ENCODE data around the gene GON4L. TPM values are rescaled to one million over a fixed set of nuclear protein-coding genes. Genes with fewer than 3 reads are reported as not detected.

GON4L gene
- polyA plus RNA-seq, 2 of the 4 experiments (the other 2 are of a cell fraction): 15.3 to 23.1 TPM

DNA sequence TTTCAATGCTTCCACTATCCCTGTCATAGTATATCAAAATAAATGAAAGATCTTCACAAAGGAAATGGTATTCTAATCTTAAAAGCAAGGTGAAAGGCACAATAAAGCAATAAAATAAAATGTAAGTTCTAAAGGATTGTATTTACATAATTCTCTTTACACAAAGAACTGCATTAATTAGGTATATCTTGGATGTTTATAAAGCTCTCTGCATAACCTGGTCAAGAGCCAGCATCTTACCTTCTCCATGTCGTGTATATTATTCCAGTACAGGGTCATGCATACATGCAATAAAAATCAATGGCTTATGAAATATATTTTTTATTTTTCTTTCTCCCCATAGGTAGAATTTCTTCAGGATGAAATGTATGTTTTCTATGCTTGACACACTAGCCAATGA, 63.8 kb downstream of the GON4L start:
- Histone ChIP-seq H3K27ac (no peak overlapping the region), H3K4me1 (no peaks in the 10 kb centered on the region), H3K9me3 (no peaks in the 10 kb centered on the region), H3K4me2 (no peak overlapping the region), H3K4me3 (no peak overlapping the region)
- no peak for DNase-seq (ENCODE audit: low read depth in 1 of 2, low spot score in 1 of 2)
- FAIRE-seq: no peak
- POLR2A ChIA-PET: no interaction called here
- WGBS (ENCODE audit: missing lambda C conversion rate): 89% methylated on average over 1 of the region's 1 CpG
- CTCF ChIA-PET: interaction anchor here (0.9 to 2.0 kb wide), 3 partner anchors 17 to 30 kb away, joined by 4 to 5 read pairs (median 4); no protein-coding TSS in a partner anchor
- no peak for TF ChIP-seq CHD2 (IDR thresholded peaks at IDR 0.05; ENCODE audit: low read length, partially characterized antibody)
- TF ChIP-seq, protein P1, sequence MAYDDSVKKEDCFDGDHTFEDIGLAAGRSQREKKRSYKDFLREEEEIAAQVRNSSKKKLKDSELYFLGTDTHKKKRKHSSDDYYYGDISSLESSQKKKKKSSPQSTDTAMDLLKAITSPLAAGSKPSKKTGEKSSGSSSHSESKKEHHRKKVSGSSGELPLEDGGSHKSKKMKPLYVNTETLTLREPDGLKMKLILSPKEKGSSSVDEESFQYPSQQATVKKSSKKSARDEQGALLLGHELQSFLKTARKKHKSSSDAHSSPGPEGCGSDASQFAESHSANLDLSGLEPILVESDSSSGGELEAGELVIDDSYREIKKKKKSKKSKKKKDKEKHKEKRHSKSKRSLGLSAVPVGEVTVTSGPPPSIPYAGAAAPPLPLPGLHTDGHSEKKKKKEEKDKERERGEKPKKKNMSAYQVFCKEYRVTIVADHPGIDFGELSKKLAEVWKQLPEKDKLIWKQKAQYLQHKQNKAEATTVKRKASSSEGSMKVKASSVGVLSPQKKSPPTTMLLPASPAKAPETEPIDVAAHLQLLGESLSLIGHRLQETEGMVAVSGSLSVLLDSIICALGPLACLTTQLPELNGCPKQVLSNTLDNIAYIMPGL (CRISPR knock-in tag; IDR thresholded peaks at IDR 0.05; ENCODE audit: borderline replicate concordance): no peak
- no peak for TF ChIP-seq ZC3H11A (IDR thresholded peaks at IDR 0.05)
- no peak for TF ChIP-seq RCOR1 (IDR thresholded peaks at IDR 0.05; ENCODE audit: low read depth, low read length)
- no peak for TF ChIP-seq MYC (IDR thresholded peaks at IDR 0.05; ENCODE audit: borderline replicate concordance, low read length)
- TF ChIP-seq FOSB (CRISPR knock-in tag; IDR thresholded peaks at IDR 0.05): no peak
- TF ChIP-seq, protein P2, sequence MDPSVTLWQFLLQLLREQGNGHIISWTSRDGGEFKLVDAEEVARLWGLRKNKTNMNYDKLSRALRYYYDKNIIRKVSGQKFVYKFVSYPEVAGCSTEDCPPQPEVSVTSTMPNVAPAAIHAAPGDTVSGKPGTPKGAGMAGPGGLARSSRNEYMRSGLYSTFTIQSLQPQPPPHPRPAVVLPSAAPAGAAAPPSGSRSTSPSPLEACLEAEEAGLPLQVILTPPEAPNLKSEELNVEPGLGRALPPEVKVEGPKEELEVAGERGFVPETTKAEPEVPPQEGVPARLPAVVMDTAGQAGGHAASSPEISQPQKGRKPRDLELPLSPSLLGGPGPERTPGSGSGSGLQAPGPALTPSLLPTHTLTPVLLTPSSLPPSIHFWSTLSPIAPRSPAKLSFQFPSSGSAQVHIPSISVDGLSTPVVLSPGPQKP (IDR thresholded peaks at IDR 0.05; ENCODE audit: low read depth, low read length): no peak
- no peak for ATAC-seq

DNA sequence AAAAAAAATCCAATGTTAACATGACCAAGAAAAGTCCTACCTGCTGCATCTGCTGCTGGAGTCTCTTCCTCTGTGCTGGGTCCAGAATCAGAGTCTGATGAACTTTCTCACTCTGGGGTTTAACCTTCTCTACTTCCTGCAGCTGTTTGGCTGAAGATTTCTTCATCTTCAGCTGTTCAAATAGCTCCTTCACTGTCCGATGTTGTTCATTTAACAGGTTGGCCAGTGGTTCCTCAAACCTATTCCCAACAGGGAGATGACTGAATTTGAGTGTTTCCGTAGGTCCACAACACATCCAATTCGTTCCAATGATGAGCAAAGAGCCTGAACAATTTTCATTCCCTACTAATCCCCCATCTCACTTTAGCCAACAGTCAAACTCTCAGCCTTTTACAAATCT, 79.4 kb downstream of the GON4L start:
- Histone ChIP-seq H3K9me3 (no peaks in the 10 kb centered on the region), H3K4me1 (no peaks in the 10 kb centered on the region; the same call in 2 of the 3 replicates), H3K4me2 (no peak overlapping the region), H3K4me3 (no peak overlapping the region), H3K27ac (no peak overlapping the region)
- ChIA-PET POLR2A (no interaction called here), CTCF (interaction anchor here (0.9 to 1.6 kb wide), 2 partner anchors 30 to 48 kb away, joined by 3 read pairs; no protein-coding TSS in a partner anchor)
- DNase-seq (ENCODE audit: low read depth in 1 of 2, low spot score in 1 of 2) (no peak), FAIRE-seq (no peak), ATAC-seq (no peak)
- TF ChIP-seq RNF2 (IDR thresholded peaks at IDR 0.05; ENCODE audit: borderline replicate concordance, low read depth) (no peak), KDM5A (IDR thresholded peaks at IDR 0.05) (no peak), RAD21 (conservative IDR thresholded peaks at IDR 0.05 in 1 of 2, IDR thresholded peaks at IDR 0.05 in 1 of 2) (no peak), BHLHE40 (IDR thresholded peaks at IDR 0.05; ENCODE audit: low read depth, low read length) (no peak), CHD4 (IDR thresholded peaks at IDR 0.05; ENCODE audit: borderline replicate concordance) (no peak), GATA3 (IDR thresholded peaks at IDR 0.05; ENCODE audit: borderline replicate concordance) (no peak), RFX5 (IDR thresholded peaks at IDR 0.05) (no peak), CBX8 (IDR thresholded peaks at IDR 0.05) (no peak), NPAS2 (CRISPR knock-in tag; IDR thresholded peaks at IDR 0.05; ENCODE audit: borderline replicate concordance) (no peak), RCOR1 (IDR thresholded peaks at IDR 0.05; ENCODE audit: low read depth, low read length) (no peak), FOSL2 (IDR thresholded peaks at IDR 0.05) (no peak), FOSL2 (CRISPR knock-in tag; IDR thresholded peaks at IDR 0.05) (no peak), JUN (IDR thresholded peaks at IDR 0.05) (no peak)
- TF ChIP-seq, protein P3, sequence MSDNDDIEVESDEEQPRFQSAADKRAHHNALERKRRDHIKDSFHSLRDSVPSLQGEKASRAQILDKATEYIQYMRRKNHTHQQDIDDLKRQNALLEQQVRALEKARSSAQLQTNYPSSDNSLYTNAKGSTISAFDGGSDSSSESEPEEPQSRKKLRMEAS (IDR thresholded peaks at IDR 0.05): no peak
- TF ChIP-seq, protein P4, sequence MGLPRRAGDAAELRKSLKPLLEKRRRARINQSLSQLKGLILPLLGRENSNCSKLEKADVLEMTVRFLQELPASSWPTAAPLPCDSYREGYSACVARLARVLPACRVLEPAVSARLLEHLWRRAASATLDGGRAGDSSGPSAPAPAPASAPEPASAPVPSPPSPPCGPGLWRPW (IDR thresholded peaks at IDR 0.05): no peak
- TF ChIP-seq, protein P1 (CRISPR knock-in tag; IDR thresholded peaks at IDR 0.05; ENCODE audit: borderline replicate concordance): no peak
- TF ChIP-seq, protein P2 (IDR thresholded peaks at IDR 0.05; ENCODE audit: low read depth, low read length): no peak
- 92% methylated on average over 3 of the region's 3 CpGs for WGBS (ENCODE audit: missing lambda C conversion rate)

Data from A549 (cell line).